HG02938 (cell line): ENCODE results near the gene EEPD1.
A peak's percentile ranks its signal among the peaks of the same experiment; 100 is the strongest.

Experiments used
- ATAC-seq: cut with Tn5 transposase; IDR thresholded peaks from one replicate; pipeline ENCODE4 v1.9.1; 2021; ENCODE audit warnings: mild to moderate bottlenecking, moderate library complexity; ENCODE audit not compliant: unreplicated experiment

Gene EEPD1

DNA sequence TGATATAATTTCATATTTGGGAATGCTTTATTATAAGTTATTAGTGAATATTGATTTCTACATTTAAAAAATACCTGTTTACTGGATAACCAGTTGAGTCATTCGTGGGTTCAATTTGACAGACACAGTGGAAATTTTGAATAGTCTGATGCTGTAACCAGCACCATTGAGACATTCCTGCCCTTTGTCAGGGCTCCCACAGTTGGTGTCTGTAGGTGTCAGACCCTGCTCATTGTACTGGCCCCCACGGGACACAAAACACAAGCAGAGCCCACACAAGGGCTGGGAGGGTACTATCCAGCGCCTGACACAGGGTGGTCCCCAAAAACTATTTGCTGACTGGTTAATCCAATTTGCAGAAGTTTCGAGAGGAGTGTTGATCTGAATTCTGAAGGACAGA, 35.9 kb downstream of the EEPD1 start:
- no peak for ATAC-seq

DNA sequence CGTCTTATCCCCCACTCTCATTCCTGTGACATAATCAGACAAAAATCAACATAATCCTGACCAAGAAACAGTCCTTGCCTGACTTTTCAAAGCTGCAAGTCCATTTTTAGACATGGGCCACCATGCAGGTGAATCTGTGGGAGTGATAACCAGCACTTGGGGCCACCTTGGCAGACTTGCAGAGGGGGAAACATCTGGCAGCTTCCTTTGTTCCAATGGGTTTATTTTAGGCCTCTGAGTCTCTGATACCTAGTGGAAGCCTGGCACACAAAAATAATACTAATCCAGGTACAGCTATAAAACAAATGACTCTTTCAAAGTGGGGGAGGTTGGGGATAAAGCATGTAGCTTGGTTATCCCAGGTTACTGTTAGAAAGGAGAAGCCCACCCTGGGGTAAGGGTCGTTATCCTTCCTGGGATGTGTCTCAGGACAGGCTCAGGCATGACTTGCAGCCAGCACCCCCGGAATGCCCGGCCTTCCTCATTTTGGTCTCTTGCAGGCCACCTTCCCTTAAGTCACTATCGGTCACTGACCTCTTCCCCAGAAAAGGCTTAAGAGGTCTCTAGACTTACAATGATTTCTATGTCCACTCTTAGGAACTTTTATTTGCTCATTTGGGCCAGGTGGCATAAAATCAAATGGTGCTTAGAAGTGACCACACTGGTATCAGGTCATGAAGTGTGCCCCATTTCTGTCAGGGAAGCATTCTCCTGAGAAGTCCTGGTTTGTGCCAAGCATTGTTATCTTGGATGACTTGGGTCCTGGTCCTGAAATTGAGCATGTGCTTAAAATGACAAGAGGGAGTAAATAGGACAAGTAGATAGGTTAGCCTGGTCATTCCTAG, 37.6 kb downstream of the EEPD1 start:
- ATAC-seq, result no peak

DNA sequence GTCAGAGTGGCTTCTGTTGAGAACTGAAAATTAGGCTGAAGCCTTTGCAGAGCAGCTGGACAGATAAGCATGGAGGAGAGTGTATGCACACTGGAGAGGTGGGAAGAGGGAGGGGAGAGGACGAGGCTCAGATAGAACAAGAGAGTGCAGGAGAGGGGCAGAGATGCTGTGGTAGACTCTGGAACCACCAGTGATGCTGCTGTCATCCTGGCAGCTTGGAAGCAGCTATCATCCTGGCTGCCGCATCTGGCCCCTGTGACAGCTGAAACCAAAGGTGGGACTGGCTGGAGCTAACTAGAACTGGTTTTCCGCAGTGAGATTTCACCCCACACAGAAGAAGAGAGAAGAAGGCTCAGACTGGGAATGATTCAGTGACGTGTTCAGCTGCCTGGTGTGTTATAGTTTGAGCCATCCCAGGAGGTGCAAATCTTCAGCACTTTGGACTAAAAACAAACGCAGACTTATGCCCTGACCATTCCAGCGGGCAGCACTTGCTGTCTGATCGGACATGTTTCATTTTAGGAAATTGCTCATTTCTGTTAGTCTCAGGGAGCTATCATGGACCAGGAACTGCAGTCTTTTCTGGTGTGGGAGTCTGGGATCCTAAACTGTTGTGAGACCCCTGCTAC, 38.4 kb downstream of the EEPD1 start:
- ATAC-seq, result peak; percentile 49

DNA sequence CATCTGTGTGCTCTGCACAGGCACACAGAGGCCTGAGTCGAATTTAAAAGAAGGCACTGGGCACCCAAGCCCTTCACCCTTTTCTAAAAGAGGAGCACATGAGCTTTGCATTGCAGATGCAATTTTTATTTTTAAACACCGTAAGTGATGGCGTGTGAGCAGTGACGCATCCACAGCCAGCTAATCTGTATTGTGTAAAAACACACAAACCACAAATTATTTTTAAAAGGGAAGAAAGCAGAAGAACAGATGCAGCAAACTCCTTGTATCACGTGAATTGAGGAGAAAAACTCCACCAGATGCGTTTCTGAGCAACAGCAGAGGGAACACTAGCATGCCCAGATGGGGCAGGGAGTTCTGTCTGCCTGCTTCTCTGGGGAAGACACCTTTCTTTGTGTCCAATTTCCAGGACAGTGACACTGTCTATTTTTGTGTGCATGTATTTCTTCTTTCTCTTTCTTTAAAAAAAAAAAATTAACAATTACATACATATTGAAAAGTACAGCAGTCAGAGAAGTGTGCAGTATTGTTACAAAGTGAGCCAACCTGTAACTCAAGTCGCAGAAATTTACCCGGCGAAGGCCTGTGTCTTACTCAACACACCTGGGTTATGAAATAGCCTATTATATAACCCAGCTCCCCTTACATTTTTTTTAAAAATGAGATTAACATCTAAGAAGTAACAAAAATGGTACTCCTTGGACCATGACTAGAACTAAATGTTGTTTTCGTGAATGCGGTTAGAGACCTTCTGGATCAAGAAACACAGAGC, 39.2 kb downstream of the EEPD1 start:
- ATAC-seq, result peak; percentile 54

DNA sequence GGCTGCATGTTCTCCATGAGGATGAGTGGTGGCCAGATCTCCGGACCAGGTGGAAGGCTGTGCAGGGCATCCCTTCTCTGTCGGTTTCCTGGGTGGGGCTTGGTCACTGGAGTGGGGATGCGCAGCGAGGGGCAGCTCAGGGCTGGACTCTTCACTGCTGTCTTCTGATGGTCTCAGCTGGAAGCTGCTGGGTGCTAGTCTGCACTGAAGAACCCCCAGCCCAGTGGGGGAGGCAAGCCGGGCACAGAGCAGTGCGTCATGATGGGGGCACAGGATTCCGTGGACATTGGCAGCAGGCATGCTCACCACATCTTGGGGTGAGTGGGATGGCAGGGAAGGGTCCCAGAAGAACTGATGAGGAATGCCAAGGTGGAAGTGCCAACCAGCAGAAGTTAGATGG, 39.8 kb downstream of the EEPD1 start:
- ATAC-seq, result no peak

DNA sequence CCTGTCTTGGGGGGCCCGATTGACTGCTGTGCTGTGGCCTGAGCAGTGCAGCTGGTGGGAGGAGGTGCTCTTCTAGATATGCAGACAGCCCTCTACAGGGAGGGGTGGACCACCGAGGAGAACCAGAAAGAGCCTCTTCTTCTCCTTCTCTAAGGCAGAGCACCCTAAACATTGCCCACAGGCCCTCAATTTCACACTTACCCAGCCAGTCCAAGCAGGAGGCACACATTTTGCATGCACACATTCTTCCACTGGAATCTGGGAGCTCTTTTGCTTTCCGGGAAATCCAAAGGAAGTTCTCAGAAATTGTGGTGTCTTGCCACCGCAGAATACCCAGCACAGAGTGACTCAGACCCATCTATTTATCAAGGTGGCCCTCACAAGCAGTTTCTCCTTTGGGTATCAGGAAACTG, 45.8 kb downstream of the EEPD1 start:
- no peak for ATAC-seq

DNA sequence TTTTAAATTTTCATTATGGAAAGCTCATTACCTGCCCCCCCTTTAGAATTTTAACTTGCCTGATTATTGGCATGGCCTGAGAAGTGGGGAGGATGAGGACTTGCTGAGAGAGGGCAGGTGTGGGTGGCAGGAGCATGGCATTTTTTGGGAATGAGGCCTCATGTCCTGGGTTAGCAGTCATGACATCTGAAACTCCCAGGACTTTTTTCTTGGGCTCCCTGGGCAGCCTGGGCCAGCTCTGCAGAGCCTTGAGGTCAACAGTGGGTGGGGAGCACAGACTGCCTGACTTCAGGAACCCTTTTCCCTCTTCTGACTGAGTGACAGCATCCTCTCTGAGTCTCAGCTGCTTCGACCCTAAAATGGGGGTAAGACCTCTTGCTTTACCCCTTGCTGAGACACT, 46.3 kb downstream of the EEPD1 start:
- ATAC-seq, result no peak

DNA sequence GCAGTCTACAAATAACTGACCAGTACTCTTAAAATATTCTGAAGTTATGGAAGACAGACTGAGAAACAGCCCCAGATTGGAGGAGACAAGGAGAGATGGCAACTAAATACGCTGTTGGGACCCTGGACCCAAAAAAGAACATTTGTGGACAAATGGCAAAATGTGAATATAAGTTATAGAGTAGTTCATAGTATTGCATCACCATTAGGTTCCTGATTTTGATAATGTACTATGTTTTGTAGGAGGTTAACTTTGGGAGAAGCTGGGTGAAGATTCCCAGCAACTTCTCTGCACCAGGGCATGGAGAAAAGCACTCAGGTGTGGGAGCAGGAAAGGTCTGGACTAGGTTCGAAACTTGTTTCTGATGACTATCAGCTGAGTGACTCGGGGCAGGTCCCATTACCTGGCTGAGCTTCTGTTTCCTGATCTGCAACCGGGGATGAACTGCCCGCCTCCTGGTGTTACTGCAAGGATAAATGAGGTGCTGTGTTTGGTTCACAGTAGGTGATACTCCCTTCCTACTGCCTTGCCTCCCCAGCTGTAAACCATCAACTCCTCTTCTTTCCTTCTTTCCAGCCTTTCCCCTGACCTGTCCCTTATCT, 48.2 kb downstream of the EEPD1 start:
- no peak for ATAC-seq

DNA sequence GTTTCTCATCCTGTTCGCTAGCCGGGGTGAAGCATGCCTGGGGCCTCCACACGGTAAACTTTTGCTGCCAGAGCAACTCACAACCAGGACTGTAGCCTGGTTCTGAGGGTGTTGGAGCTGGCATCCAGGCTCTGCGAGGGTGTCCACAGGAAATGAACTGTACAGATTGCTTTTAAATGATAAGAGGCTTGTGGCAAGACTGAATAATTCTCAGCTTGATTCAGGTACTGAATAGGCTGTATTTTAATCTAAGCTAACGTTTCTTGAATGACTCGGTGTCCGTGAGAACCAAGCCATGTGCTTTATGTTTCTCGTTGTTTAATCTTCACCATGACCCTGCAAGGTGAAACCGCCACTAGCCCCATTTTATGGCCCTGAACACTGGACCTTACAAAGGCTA, 49.3 kb downstream of the EEPD1 start:
- no peak for ATAC-seq

DNA sequence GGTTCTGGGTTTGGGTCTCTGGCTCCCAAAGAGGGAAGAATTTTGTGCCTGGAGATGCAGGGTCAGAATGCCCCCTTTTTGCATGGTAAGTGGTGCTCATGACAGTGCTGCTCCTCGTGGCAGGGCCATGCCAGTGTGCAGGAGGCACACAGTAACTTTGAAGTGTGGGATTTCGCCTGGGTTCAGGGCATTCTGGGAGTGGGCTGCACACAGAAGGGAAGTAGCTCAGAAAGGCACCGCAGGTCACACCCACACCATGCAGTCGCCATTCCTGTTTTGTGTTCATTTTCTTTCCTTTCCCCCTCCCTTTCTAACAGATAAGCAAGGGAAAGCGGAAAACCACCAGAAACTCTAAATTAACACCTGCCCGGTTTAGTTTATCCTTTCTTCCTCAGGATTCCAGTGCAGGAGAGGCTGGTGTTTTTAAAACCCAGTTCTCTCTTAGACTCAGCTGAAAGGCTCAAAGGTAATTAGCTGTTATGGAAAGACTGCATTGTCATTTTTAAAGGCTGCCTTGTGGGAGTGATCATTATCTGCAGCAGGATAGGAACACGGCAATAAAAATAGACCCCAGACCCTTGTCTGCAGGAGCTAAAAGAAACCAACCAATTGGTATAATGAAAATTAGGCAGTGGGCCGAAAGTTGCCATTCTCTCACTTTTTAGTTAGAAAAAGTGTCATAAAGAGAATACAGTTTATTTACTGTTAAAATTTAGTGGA, 50.2 kb downstream of the EEPD1 start:
- no peak for ATAC-seq

DNA sequence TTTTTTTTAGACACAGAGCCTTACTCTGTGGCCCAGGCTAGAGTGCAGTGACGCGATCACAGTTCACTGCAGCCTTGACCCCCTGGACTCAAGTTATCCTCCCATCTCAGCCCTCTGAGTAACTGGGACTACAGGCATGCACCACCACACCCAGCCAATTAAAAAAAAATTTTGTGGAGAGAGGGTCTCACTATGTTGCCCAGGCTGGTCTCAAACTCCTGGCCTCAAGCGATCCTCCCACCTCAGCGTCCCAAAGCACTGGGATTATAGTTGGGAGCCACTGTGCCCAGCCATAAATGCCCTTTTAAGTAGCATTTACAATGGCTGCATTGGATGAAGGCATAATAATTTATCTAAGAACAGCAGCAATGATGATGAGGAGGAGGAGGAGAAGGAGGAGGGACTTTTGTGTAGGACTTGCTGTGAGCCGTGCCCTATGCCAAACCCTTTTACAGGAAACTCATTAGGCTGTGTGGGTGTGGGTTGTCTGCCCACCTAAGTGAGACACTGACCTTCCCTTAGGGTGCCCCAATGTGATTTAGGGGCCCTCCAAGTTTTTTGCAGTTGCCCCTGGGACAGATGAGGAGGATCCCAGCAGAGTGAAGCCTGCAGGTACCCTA, 51.1 kb downstream of the EEPD1 start:
- no peak for ATAC-seq

DNA sequence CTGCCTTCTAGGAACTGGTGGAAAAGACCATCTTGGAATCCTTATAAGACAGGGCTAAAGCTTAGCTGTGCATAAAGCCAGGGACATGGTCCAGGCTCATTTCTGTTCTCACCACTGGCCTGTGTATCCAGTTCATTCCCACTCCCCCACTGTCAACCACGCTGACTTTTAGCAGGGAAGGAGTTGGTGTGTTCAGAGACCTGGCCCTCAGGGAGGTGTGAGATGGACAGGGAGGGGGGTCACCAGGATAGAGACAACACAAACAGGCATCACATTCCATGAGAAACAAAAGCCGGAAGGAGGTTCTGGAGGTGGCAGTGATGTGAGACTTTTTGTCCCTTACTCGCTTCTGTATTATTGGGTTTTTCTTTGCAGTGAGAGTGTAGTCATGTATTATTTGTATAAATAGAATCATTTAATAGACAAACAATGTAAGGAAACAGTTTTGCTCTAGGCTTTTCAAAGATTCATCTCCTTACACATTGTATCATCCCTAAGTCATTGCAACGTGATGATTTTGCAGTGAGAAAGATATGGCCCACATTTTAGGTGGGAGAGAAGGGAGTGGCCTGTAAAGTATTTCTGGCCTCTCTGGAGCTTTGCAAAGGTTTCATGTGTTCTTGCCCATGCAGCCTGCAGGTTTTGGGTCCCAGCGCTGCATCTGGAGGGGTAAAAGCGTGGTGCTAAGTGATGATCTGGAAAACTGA, 52.0 kb downstream of the EEPD1 start:
- ATAC-seq, result no peak

DNA sequence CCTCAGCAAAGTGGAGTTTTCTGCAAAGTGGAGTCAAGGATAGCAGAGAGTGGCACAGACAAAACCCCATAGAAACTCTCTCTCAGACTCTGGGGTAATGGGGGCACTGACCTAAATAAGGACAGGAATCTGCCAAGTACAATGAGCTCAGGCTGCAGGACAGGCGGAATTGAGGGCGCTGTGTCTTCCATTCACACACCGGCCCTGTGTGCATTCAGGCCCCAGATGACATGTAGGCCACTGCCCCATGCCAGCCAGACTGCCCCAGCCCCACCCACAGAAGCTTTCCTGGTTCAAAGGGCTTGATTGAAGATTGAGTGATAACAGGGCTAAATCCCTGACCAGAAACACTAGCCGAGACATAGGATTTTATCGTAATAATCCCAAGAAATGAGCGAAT, 52.7 kb downstream of the EEPD1 start:
- no peak for ATAC-seq

DNA sequence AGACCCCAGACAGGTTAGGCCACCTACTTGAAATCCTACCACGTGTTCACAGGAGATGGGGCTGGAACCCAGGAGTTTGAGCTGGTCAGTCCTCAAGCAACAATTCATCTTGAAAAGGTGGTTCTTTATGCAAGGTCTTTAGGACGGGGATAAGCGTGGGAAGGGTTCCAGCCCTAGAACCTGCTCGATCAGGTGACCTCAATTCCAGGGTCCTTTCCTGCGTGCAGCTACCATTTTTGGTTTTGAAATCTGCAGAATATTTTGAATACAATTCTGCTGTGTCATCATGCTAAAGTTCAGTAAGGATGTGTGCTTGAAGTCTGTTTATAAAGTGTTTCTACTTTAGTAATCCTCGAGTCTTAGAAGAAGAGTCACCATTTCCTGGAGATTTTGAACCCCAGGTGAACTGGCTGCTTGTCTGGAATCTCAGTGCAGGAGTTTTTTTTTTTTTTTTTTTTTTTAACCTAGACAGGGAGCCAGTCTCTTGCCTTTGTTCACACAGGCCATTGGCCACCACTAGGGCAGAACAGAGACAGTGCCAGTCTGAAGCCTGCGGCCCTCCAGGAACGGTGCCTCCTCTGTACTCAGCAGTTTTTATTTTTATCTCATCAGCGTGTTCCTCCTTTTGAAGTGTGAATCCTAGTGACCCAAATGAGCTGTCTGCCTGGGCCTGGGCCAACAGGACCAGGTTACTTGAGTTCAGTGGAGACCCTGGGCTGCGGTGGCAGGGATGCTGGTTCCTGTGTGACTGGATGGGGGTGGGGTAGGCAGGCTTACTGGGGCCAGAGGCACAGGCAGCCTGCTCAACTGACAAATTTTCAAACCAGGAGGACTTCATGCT, 54.6 kb downstream of the EEPD1 start:
- no peak for ATAC-seq

DNA sequence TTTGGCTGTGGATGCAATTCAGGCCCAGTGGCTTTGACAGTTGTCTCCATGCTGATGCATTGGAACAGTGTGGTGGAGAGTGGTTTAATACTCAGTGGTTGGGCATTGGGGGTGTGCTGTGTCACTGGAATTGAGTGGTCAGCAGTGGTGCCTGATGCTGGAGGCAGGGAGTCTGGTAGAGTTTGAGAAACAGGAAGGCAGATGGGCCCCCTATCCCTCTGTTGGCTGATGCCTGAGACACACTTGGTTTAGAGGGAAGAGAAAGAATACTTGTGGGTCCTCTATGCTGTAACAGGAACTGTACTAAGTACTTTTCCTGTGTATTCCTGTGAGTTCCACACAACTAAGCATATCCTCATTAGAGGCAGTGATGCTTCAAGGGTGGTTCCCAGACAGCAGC, 55.4 kb downstream of the EEPD1 start:
- no peak for ATAC-seq

DNA sequence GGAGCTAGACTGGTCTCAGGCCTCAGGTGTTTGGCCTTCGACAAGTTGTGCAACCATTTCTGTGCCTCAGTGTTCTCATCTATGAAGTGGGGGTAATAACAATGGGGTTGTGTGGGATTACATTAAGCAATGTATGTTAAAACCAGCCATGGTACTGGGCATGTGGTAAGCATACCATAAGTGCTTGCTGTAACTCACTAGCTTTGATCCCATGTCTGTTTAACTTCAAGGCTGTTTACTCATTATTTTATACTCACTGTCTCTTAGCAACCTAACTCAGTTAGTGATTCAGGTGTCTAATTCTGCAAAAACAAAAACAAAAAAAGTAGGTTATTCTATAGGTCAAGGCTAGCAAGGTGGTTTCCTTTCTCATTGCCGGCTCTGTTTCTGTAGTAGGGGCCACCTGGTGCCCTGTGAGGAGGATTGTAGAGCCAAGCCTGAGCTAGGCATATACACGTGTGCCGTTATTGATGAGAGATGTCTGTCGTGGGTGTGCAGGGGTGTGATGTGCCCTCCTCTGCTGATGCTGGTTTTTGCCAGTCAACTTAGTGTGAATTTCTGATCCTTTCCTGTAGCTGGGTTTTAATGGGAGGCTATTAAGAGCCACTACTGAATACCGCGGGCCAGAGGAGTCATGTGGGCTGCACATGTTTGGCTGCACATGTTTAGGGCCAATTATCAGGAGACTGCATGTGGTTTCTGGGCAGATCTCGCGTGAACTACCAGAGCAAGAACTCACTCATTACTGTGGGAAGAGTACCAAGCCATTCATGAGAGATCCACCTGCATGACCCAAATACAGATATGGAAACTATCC, 56.2 kb downstream of the EEPD1 start:
- ATAC-seq, result no peak

DNA sequence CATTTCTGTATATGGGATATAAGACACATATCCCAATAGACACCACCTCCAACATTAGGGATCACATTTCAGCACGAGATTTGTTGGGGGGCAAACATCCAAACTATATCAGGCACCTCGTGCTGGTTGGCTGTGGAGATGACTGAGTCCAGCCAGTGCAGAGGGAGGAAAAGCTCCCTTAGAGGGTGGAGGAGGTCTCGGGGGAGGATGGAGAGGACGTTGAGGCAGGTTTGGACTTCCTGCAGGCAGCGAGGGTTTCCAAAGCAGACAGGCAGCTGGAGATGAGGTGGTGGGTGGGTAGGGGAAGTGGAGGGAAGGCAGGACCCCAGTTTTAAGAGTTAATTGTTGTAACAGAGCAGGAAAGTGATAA, 56.7 kb downstream of the EEPD1 start:
- no peak for ATAC-seq

DNA sequence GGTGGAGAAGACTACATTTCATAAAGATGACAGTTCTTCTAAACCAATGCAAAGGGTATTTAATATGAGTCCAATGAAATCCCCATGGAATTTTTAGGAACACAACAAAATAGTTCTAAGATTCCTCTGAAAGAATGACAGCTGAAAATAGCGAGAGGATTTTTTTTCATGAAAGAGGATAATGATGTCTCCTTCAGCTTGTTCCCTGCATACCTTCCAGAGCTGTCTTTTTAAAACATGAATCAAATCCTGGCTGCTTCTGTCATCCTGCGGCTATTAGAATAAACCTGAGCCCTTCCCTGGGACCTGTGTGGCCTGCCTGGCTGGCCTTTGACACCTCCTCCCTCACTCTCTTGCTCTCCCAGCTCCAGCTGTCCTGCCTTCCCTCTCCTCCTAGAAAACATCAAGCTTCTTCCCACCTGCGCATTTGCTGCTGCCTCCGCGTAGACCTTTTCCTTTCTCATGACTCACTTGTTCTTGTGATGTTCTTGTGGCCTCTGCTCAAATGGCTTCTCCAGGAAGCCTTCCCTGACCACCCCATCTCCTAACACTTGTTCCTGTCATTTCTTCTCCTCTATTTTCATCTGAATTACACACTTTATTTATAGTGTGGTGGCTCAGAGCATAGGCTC, 57.4 kb downstream of the EEPD1 start:
- no peak for ATAC-seq
